ENCODE results near the gene METRNL.

DNA sequence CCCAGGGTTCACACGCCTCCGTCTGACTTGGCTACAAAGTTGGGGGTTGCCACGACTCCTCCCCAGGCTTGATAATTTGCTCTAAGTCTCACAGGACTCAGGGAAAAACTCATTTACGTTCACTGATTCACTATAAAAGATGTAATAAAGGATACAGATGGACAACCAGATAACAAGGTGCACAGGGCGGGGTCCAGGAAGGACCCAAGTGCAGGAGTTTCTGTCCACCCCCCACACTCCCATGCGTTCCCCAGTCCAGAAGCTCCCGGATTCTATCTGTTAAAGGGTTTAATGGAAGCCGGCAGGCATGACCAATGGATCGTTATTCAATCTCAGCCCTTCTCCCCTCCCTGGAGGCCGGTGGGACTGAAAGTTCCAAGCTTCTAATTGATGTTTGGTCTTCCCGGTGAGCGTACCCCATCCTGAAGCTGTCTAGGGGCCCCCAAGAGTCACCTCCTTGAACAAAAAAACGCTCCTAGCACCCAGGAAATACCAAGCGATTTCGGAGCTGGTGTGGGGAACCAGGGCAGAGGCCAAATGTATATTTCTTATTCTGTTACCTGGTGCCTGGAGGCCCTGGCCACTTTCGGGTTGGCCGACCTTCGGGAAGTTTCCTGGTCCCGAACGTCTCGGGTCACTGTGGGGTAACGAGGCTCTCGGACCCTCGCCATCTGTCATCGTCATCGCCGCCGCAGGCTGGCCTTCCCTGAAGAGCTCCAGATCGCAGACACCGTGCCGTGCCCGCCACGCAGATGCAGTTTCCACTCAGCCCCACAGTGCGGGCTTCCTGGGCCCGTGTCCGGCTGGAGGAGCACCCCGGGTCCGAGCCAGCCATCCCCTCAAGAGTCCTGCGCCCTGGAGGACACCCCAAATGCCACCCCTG is 13.5 kb upstream of the METRNL start:
- TF ChIP-seq, protein P1, sequence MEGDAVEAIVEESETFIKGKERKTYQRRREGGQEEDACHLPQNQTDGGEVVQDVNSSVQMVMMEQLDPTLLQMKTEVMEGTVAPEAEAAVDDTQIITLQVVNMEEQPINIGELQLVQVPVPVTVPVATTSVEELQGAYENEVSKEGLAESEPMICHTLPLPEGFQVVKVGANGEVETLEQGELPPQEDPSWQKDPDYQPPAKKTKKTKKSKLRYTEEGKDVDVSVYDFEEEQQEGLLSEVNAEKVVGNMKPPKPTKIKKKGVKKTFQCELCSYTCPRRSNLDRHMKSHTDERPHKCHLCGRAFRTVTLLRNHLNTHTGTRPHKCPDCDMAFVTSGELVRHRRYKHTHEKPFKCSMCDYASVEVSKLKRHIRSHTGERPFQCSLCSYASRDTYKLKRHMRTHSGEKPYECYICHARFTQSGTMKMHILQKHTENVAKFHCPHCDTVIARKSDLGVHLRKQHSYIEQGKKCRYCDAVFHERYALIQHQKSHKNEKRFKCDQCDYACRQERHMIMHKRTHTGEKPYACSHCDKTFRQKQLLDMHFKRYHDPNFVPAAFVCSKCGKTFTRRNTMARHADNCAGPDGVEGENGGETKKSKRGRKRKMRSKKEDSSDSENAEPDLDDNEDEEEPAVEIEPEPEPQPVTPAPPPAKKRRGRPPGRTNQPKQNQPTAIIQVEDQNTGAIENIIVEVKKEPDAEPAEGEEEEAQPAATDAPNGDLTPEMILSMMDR (IDR thresholded peaks at IDR 0.05; ENCODE audit: low read length): no peak
- TF ChIP-seq EZH2 (optimal IDR thresholded peaks at IDR 0.05; ENCODE audit: low read depth, low read length): no peak
- TF ChIP-seq EZH2phosphoT487 (IDR thresholded peaks at IDR 0.05; ENCODE audit: low read length): no peak

Data from MM.1S (cell line).